Stimulated activated CD8-positive, alpha-beta memory T cell treated with anti-CD3 and anti-CD28 coated beads, Interleukin-12 subunit alpha, Interleukin-12 subunit beta, amount 100 ng/mL, for 1 hour (primary cell): ENCODE measurements around the gene PPARA.
A peak's percentile ranks its signal among the peaks of the same experiment; 100 is the strongest.

ENCODE experiments used
- DNase-seq: peaks from one replicate; pipeline ENCODE4 v3.0.0-alpha.2; 2020; ENCODE audit warnings: low read depth

Gene PPARA

DNA sequence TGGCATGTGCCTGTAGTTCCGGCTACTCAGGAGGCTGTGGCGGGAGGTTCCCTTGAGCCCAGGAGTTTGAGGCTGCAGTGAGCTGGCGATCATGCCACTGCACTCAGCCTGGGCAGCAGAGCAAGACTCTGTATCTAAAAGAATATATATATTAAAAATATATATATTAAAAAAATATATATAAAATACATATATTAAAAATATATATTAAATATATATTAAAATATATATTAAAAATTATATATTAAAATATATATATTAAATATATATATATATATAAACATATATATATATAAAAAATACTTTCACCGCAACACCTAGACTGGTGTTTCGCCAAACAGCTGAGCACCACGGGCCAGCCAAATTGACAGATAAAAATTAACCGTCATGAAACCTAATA, 126.2 kb downstream of the PPARA start:
- no peak for DNase-seq

DNA sequence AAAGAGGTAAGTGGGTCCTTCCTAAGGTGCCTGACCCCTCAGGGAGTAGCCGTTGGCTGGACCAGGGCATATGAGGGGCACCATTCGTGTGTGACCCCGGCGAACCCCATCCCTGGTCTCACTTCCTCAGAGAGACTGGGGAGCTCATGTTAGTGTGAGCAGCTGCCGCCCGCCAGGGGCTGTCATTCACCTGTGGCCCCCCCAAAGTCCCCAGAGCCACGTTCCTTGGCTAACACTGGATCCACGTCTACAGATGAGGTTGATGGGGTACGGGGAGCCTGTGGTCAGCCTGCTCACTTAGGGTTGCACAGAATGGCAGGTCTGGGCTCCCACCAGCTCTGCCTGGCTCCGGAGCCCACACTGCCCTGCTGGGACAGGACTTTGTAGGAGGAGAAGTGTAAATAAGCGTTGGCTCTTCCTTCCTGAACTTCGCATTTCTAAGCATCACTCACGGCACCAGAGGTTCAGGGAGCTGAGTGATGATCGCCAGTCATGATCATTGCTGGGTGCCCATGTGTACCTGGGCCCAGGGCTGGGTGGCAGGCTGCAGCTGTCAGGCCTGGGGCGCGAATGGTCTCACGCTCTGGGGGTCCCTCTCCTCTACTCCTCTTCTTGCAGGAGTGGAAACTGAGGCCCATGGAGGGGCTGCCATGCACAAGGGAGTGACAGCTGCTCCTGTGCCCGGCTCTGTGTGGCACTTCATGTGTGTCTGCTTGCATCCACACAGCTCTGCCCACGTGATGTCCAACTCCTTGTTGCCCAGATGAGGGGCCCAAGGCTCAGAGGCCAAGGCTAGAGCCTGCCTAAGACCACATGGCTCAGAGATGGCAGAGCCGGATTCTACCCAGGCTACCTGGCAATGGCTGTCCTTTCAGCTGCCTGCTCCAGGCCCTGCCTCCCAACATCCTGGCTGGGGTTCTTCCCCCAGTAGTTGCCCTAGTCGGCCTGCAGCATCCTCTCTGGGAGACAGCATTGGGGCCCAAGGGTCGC, 128.6 kb downstream of the PPARA start:
- DNase-seq: no peak

DNA sequence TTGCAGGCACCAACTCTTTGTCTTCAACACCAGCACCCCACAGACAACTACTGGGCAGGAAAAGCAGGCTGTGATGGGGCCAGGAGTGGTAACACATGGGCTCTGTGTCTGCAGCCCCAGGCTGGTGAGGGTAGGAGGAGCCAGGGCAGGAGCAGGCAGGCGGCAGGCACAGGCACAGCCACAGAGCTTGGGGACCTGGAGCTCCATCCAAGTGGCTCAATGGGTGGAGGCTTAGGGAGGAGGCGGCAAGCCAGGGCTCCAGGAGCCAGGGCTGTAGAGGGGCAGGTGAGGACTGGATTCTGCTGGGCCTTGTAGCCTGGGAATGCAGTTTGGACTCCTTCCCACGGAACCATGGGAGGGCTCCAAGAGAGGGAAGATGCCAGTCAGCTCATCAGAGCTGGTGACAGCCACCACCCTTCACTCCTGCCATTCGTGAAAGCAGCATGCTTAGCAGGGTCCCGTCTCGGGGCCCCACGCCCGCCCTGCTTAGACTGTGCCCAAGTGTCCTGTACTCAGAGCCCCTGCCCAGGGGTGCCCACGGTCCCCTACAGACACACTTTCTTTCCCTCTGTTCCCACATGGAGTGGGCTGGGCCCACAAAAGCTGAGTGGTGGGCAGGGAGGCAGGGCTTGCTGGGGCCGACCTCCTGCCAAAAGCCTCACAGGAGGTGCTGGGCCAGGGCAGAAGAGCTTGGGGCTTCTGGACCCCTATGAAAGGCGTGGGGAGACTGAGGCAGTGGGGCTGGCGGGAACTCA, 129.9 kb downstream of the PPARA start:
- no peak for DNase-seq

DNA sequence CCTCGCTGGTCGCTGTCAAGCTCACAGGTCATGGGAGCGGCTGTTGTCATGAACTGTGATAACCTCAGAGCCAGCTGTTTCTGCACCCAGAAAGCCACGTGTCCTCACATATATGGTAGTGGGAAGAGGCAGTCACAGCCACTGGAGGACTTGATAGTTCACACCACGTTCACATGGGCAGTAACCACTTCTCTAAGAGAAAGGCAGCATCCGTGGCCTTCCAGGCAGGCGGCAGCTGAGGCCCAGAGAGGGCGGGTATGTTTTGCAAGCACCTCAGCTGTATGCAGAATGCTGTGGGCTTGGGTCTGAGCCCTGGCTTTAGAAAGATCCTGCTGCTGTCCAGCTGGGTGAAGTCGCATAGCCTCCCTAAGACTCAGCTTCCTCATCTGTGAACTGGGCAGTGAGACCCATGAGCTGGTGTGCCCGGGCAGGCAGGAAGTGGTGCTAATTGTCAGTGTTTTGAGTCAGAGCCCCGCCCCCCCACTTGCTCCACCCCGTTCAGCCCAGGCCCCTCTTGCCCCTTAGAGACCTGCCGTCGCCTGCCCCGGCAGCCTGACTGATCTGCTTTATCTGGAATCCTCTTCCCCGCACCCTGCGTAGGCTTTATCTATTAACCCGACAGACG, 130.8 kb downstream of the PPARA start:
- peak; percentile 21 for DNase-seq

DNA sequence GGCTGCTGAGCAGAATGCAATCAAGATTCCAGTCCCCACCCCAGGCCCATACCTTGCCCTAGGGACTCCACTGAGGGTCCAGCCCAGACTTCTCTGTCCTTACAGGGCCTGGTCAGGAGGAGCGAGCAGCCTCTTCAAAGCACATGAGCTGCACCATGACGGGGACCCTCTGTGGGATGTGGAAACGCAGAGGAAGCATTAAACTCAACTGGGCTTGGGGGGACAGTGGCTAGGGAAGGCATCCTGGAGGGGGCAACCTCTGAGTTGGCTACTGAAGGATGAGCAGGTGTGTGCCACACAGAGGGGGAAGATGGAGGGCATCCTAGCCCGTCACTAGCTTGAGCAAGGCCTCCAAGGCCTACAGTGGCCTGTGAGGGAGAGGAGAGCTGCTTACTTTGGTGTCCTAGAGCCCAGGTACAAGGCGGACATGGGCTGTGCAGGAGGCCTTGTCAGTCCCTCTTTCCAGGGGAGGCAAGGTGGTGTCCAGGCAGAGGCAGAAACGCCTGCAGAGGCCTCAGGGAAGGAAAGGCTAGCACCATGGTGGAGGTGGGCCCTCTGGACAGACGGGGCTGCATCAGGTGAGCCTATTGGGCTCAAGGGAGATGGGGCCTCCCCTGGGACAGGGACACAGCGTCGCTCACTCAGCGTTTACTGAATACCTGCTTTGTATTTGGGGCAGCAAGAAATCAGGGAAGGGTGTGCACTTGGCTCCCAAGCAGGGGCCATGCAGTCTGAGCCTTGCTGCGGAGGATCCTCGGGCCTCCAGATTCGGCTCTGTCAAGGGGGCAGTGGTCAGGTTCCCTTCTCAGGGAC, 131.7 kb downstream of the PPARA start:
- no peak for DNase-seq

DNA sequence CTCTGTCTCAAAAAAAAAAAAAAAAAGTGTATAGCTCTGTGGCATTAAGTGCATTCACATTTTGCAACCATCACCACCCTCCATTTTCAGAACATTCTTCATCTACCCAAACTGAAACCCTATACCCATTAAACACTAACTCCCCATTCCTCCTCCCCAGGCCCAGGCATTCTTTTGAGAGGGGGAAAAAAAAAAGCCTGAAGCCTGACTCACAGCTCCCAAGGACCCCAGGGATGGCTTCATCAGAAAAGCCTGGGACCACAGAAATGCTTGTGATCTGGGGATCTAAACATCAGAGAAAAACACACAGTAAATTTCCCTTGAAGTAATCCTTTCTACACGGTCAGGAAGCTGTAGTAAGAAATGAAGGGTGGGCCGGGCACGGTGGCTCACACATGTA, 135.7 kb downstream of the PPARA start:
- no peak for DNase-seq

DNA sequence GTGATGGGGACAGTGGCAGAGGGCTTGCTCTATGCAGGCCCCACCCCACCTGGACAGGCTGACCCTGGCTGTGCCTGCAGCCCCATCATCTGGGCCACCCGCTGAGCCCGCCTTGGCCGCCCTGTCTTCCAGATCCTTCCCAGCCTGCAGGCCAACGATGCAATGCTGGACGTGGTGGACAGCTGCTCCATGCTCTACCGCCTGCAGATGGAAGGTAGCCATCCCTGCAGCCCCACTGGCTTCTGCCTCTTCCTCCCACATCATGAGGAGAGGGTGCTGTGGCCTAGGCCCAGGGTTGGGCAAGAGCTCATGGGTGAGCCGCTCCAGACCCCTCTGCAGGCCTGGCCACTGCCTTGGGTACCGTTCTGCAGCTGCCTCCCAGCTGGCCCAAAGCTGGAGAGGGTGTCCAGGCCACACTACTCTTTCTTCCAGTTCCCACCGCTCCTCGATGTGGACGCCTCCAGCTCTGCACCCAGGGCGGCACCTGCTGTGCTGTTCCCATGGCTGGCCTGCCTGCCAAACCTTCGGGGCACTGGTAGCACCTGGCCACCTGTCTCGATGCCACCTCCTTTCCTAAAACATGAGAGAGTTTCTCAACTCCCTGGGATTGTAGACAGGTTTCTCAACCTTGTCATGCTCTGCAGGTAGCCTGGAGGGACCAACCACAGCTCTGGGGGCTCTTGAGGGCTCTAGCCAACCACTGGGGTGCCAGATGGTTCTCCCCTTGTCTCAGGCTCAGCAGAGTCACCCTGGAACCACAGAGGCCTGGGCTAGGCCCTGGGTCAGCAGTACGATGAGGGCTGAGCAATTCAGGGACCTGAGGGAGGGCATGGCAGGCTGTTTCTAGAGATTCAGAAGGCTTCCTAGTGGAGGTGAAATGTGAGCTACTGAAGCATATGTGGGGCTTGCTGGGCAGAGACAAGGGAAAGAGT, 136.9 kb downstream of the PPARA start:
- no peak for DNase-seq

DNA sequence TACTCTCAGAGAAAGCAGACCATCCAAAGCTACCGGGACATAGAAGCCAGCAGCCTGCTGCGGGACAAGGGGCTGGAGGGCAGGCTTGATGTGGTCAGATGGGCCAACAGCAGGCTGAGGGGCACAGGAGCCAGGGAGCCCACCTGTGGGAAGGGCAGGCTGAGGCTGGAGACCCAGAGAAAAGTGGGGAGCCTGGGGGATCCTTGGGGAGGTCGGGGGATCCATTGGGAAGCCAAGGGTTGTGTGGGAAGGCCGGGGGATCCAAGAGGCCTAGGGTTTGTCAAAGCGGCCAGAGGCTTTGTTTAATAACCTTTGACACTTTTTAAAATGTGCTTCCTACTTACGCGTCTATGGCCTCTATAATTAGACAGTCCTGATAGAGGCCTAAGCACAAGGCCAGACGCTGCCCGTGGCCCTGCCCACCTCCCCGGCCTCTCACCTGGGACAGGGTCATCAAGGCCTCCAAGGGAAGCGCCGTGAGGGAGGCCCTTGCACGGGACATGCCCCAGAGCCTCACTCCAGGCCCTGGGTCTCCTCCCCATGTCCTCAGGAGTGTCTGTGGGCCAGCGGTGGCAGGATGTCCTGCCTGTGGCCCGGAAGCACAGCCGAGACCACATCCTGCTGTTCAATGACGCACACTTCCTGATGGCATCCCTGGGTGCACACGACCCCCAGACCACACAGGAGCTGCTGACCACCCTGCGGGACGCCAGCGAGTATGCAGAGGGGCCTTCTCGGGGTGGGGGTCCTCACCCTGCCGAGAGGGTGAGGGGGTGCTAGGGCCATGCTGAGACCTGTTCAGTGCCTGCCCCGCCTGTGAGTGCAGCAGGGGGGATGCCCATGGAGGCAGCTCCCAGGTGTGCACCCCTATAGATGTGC, 137.8 kb downstream of the PPARA start:
- no peak for DNase-seq

DNA sequence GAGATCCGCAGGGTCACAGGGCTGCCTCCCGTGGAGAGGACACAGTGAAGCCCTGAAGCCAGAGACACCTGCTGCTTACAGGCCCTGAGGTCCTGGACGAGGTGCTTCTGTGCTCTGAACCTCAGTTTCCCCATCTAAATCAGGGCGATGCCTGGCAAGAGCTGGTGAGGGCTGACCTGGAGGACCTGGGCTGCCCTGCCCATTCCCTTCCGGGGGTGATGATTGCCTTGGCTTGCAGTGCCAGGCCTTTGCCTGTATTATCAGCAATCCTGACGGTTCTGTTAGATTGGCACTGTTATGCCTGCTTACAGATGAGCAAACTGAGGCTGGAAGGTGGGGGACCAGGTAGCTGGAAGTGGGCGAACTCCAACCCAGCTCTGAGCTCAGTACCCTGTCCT, 138.5 kb downstream of the PPARA start:
- no peak for DNase-seq

DNA sequence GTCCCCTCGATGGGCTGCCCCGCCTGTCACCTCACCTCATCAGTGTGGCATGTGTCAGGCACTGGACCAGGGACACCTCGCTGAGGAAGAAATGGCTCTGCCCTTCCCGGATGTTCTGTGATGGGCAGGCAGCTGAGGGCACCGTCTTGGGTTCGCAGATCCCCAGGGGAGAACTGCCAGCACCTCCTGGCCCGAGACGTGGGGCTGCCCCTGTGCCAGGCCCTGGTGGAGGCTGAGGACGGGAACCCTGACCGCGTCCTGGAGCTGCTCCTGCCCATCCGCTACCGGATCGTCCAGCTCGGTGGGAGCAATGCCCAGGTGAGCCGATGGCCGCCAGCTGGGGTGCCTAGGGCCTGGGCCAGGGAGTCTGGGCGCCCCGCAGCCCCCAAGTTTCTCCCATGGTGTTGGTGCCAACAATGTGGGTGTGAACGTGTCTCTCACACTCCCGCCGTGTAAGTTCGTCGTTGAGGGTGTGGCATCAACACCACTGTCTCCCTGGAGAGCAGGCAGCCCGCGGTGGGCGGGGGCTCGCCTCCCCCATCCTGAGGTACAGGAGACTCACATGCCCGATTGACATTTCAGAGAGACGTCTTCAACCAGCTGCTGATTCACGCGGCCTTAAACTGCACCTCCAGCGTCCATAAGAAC, 139.0 kb downstream of the PPARA start:
- no peak for DNase-seq

DNA sequence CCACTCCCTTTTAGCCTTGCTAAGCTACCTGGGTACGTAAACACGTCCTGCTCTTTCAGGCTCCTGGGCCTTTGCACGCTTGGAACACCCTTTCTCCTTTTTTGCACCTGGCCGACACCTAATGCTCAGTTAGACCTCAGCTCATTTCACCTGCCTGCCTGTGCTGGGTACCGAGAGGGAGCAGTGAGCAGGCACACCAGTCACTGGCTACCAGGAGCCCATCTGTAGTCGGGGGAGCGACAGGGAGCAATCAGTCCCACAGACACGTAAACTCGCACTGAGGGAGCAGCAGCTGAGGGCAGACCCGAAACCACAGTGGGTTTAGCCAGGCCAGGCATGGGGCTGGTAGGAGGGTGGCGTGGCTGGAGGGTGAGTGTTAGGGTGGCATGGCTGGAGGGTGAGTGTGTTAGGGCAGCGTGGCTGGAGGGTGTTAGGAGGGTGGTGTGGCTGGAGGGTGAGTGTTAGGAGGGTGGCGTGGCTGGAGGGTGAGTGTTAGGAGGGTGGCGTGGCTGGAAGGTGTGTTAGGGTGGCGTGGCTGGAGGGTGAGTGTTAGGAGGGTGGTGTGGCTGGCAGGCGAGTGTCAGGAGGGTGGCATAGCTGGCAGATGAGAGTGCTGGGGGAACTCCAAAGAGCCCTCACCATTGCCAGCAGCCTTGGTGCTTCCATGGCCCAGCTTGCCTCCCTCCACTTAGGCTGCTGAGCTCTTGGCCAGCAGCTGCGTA, 140.0 kb downstream of the PPARA start:
- DNase-seq: no peak

DNA sequence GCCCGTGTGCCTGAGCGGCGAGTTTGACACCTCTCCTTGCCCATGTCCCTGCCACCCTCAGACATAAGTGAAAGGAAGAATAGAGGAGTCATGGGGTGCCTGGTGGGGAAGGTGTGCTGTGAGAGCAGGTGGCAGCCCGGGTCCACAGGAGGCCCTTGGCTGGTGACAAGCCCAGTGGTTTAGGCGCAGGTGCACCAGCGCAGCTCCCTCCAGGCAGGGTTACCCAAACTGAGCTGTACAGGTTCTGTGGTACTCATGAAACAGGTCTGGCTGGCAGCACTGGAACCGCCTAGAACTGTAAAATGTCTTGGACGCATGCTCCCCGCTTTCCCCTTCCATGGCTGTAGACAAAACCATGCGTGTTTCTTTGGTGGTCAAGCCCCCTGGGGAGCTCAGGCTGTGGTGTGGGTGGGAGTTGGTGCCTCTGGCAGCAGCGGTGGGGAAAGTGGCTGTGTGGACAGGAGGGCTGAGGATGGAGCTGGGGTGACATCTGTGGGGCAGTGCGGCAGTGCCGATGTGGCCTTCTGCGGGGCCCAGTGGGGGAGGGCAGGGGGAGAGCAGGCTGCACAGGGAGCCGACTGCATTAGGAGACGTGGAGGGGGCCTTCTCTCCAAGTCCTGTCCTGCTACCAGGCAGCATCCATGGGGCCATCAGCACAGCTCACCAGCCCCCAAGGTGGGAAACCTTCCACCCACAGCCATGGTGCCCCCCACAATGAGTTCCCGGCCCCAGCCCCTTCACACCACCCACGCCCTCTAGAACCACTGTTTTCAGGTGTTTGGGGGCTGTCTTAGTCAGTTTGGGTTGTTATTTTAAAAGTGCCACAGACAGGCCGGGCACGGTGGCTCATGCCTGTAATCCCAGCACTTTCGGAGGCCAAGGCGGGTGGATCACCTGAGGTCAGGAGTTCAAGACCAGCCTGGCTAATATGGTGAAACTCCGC, 140.8 kb downstream of the PPARA start:
- DNase-seq: no peak

DNA sequence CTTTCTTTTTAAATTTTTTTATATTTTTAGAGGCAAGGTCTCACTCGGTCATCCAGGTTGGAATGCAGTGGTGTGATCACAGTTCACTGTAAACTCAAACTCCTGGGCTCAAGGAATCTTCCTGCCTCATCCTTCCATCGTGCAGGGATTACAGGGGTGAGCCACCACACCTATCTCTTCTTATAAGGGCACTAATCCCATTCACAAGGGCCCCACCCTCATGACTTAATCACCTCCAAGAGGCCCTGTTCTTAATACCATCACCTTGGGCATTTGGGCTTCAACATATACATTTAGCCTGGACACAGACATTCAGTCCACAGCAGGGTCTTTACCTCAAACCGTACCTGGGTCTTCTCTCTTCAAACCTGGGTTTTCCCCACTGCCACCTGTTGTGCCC, 141.8 kb downstream of the PPARA start:
- no peak for DNase-seq

DNA sequence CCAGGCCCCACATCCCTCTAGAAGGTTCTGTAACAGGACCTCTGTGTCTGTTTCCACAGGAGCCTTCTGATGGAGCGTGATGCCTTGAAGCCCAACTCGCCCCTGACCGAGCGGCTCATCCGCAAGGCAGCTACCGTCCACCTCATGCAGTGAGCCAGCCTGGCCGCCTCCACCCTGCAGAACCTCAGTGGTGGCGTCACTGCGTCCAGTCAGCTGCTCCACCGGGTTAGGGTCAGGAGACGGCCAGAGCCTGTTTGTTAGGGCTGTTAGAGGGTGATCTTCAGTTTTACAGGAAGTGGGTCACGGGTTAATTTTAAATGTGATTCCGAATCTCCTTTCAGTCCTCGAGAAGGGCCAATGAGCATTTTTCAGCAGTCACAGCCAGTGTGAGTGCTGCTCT, 142.4 kb downstream of the PPARA start:
- DNase-seq: no peak
